Lung (tissue), 12 donors: ENCODE data around the gene TJP1. TPM values are rescaled to one million over a fixed set of nuclear protein-coding genes. Genes with fewer than 3 reads are reported as not detected.

ENCODE experiments used
- ATAC-seq: fragments of 200-7000 bp; cut with Tn5 transposase; one replicate; pipeline ENCODE4 v1.9.1; 2020; ENCODE audit warnings: moderate number of reproducible peaks; ENCODE audit not compliant: insufficient read depth, low FRiP score
- DNase-seq, 3 donors: peaks; one replicate each; pipeline ENCODE4 v3.0.0-alpha.2; 2013 to 2017
- H3K27ac ChIP-seq, 2 donors: one replicate each; pipeline ENCODE4 v1.5.1; 2013; ENCODE audit warnings: mild to moderate bottlenecking in 2 of 2, moderate library complexity in 2 of 2, control low read depth in 1 of 2, inconsistent platforms in 1 of 2, low read depth in 1 of 2, low read length in 1 of 2
- H3K27me3 ChIP-seq, 3 donors: one replicate each; pipeline ENCODE4 v1.5.1; 2013; ENCODE audit warnings: low read length in 2 of 3; ENCODE audit not compliant: control insufficient read depth in 3 of 3, insufficient read depth in 3 of 3
- H3K36me3 ChIP-seq, 4 donors: one replicate each; pipeline ENCODE4 v1.5.1; 2013; ENCODE audit warnings: low read length in 4 of 4, mild to moderate bottlenecking in 1 of 4, moderate library complexity in 1 of 4; ENCODE audit not compliant: control insufficient read depth in 4 of 4, insufficient read depth in 4 of 4
- H3K4me1 ChIP-seq, 5 donors: one replicate each; pipeline ENCODE4 v1.5.1; 2013; ENCODE audit warnings: low read length in 5 of 5, mild to moderate bottlenecking in 2 of 5, moderate library complexity in 1 of 5; ENCODE audit not compliant: control insufficient read depth in 5 of 5, insufficient read depth in 5 of 5
- H3K4me3 ChIP-seq: one replicate; pipeline ENCODE4 v1.5.1; 2013; ENCODE audit warnings: mild to moderate bottlenecking, control low read depth, moderate library complexity
- H3K9ac ChIP-seq, 2 donors: one replicate each; pipeline ENCODE4 v1.5.1; 2013; ENCODE audit warnings: low read length in 2 of 2, control low read depth in 1 of 2; ENCODE audit not compliant: insufficient read depth in 1 of 2
- H3K9me3 ChIP-seq, 4 donors: one replicate each; pipeline ENCODE4 v1.5.1; 2013; ENCODE audit warnings: low read length in 3 of 4, mild to moderate bottlenecking in 1 of 4, moderate library complexity in 1 of 4; ENCODE audit not compliant: control insufficient read depth in 4 of 4, insufficient read depth in 3 of 4
- WGBS, 2 donors: extraction: QIAGEN DNeasy Blood & Tissue Kit; methylation state at CpG; one replicate each; pipeline ENCODE4 v1.1.7; 2013; 5-methylcytosine and 5-hydroxymethylcytosine counted together
- polyA plus RNA-seq, 2 donors: library from polyadenylated mRNA; stranded (reverse); fragments of 200-250 nt; gene quantifications; one replicate each; pipeline ENCODE4 v1.2.1, GENCODE V29; 2013
- total RNA-seq, 2 donors: library from RNA; depleted of rRNA in 1 of 2; stranded (reverse); fragments of >200 nt in 1 of 2; gene quantifications; one replicate each; pipeline ENCODE4 v1.2.1, GENCODE V29; 2014 to 2021
- TF ChIP-seq, protein P1 (sequence below): IDR thresholded peaks from 2 replicates; pipeline ENCODE4 v1.5.1; 2012; ENCODE audit warnings: mild to moderate bottlenecking; ENCODE audit errors: control extremely low read depth, extremely low read depth
- donor health status: control.
- donor health status: control.
- donor health status: Bipolar disorder and iron deficiency.
- donor health status: healthy.
- donor health status: DM: yes; HTN: yes; CAD: no.

TJP1 gene
- total and polyA plus RNA-seq, 4 donors: 20.6 to 211 (median 53.8) TPM

GRCh38 chr15:29854413-29854812, 32.1 kb upstream of the TJP1 start:
- ATAC-seq: no peak

GRCh38 chr15:29853211-29853987, 31.1 kb upstream of the TJP1 start:
- no peaks in the 10 kb centered on the region for H3K27me3 ChIP-seq

More at GRCh38 chr15:29854413-29854812, 32.1 kb upstream of the TJP1 start:
- 64 to 68% methylated on average over 6 of the region's 6 CpGs for WGBS, 2 donors
- TF ChIP-seq, protein P1, sequence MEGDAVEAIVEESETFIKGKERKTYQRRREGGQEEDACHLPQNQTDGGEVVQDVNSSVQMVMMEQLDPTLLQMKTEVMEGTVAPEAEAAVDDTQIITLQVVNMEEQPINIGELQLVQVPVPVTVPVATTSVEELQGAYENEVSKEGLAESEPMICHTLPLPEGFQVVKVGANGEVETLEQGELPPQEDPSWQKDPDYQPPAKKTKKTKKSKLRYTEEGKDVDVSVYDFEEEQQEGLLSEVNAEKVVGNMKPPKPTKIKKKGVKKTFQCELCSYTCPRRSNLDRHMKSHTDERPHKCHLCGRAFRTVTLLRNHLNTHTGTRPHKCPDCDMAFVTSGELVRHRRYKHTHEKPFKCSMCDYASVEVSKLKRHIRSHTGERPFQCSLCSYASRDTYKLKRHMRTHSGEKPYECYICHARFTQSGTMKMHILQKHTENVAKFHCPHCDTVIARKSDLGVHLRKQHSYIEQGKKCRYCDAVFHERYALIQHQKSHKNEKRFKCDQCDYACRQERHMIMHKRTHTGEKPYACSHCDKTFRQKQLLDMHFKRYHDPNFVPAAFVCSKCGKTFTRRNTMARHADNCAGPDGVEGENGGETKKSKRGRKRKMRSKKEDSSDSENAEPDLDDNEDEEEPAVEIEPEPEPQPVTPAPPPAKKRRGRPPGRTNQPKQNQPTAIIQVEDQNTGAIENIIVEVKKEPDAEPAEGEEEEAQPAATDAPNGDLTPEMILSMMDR: no peak
- DNase-seq: no peak
- Histone ChIP-seq H3K9ac (no peak overlapping the region), H3K36me3 (no peaks in the 10 kb centered on the region), H3K9me3 (peaks cover 0 to 2% (median 0%) of the 10 kb centered on the region in 4 donors), H3K4me3 (no peak overlapping the region), H3K27ac (no peak overlapping the region), H3K27me3 (no peaks in the 10 kb centered on the region), H3K4me1 (peaks cover 0 to under 1% (median 0%) of the 10 kb centered on the region in 5 donors)

DNA sequence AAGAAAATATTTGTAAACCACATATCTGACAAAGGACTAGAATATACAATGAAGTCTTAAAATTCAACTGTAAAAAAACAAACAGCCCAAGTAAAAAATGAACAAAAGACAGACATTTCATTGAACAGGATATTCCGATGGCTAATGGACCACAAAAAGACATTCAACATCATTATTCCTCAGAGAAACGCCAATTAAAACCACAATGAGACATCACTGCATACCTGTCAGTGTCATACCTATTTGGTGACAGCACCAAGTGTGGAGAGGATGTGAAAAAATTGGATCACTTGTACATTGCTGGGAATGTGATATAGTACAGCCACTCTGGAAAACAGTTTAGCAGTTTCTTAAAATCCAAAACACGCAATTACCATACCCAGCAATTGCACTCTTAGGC, 29.9 kb upstream of the TJP1 start:
- Histone ChIP-seq H3K9me3 (peaks cover 0 to 4% (median 2%) of the 10 kb centered on the region in 4 donors), H3K9ac (no peak overlapping the region), H3K4me1 (no peaks in the 10 kb centered on the region), H3K36me3 (no peaks in the 10 kb centered on the region), H3K27ac (no peak overlapping the region), H3K27me3 (no peaks in the 10 kb centered on the region), H3K4me3 (no peak overlapping the region)
- 93 to 95% methylated on average over 3 of the region's 3 CpGs for WGBS, 2 donors
- TF ChIP-seq, protein P1: no peak
- DNase-seq: no peak
- no peak for ATAC-seq

More at GRCh38 chr15:29853211-29853987, 31.1 kb upstream of the TJP1 start:
- DNase-seq: no peak
- WGBS, 2 donors: 92 to 93% methylated on average over 8 of the region's 8 CpGs
- Histone ChIP-seq H3K9ac (no peak overlapping the region), H3K9me3 (peaks cover 0 to 2% (median 0%) of the 10 kb centered on the region in 4 donors), H3K4me3 (no peak overlapping the region), H3K36me3 (no peaks in the 10 kb centered on the region), H3K4me1 (no peaks in the 10 kb centered on the region), H3K27ac (no peak overlapping the region)
- no peak for ATAC-seq
- TF ChIP-seq, protein P1: no peak
